ENCODE results near the gene MRPL10.
"Not testable (repeated sequence)": the region's sequence is repeated elsewhere in the genome, so short reads cannot be mapped to it uniquely, and the experiment has no call there.

MRPL10 gene

GRCh38 chr17:47776330-47777197, 54.8 kb downstream of the MRPL10 start:
- H3K9ac ChIP-seq (ENCODE audit: low read length), result no peak overlapping the region
- H3K4me3 ChIP-seq (ENCODE audit: insufficient read depth, low read length, poor library complexity, severe bottlenecking), result no peak overlapping the region
- no peaks in the 10 kb centered on the region for H3K79me2 ChIP-seq (ENCODE audit: insufficient read depth, low read length)
- H3K9me3 ChIP-seq (ENCODE audit: insufficient read depth, low read length), result 0 out of 2 replicates have a peak, but pooled peaks cover under 1% of the 10 kb centered on the region
- TF ChIP-seq EZH2phosphoT487 (conservative IDR thresholded peaks at IDR 0.05; ENCODE audit: low read length) (no peak), CTCF (IDR thresholded peaks at IDR 0.05; ENCODE audit: insufficient read depth, low read length, poor library complexity, severe bottlenecking) (peak; percentile 55)
- no peak overlapping the region for H3K27ac ChIP-seq (ENCODE audit: low read depth, low read length)
- no peaks in the 10 kb centered on the region for H3K36me3 ChIP-seq (ENCODE audit: low read length)
- no peak overlapping the region for H3K4me2 ChIP-seq (ENCODE audit: low read depth, low read length, poor library complexity, severe bottlenecking)
- no peaks in the 10 kb centered on the region for H4K20me1 ChIP-seq (ENCODE audit: low read depth, low read length)
- H3K27me3 ChIP-seq (ENCODE audit: low read length), result no peaks in the 10 kb centered on the region
- H3F3A ChIP-seq (ENCODE audit: insufficient read depth), result no peaks in the 10 kb centered on the region
- H2AFZ ChIP-seq (ENCODE audit: low read depth, low read length, severe bottlenecking), result no peak overlapping the region
- no peaks in the 10 kb centered on the region for H3K9me2 ChIP-seq (replicated peaks; ENCODE audit: insufficient read depth, low read length)

- Histone ChIP-seq H3F3A (ENCODE audit: insufficient read depth) (no peaks in the 10 kb centered on the region), H3K36me3 (ENCODE audit: low read length) (no peaks in the 10 kb centered on the region), H3K79me2 (ENCODE audit: insufficient read depth, low read length) (no peaks in the 10 kb centered on the region), H2AFZ (ENCODE audit: low read depth, low read length, severe bottlenecking) (no peak overlapping the region), H3K4me2 (ENCODE audit: low read depth, low read length, poor library complexity, severe bottlenecking) (no peak overlapping the region), H3K27me3 (ENCODE audit: low read length) (no peaks in the 10 kb centered on the region), H3K4me3 (ENCODE audit: insufficient read depth, low read length, poor library complexity, severe bottlenecking) (no peak overlapping the region), H3K9me3 (ENCODE audit: insufficient read depth, low read length) (0 out of 2 replicates have a peak, but pooled peaks cover 6% of the 10 kb centered on the region), H3K27ac (ENCODE audit: low read depth, low read length) (no peak overlapping the region), H4K20me1 (ENCODE audit: low read depth, low read length) (no peaks in the 10 kb centered on the region), H3K9me2 (replicated peaks; ENCODE audit: insufficient read depth, low read length) (no peaks in the 10 kb centered on the region), H3K9ac (ENCODE audit: low read length) (no peak overlapping the region)
- TF ChIP-seq EZH2phosphoT487 (conservative IDR thresholded peaks at IDR 0.05; ENCODE audit: low read length), result no peak
- TF ChIP-seq CTCF (IDR thresholded peaks at IDR 0.05; ENCODE audit: insufficient read depth, low read length, poor library complexity, severe bottlenecking), result no peak
Observed at GRCh38 chr17:47774987-47775580, 56.3 kb downstream of the MRPL10 start.

GRCh38 chr17:47774331-47774730, 57.0 kb downstream of the MRPL10 start:
- no peaks in the 10 kb centered on the region for H3K36me3 ChIP-seq (ENCODE audit: low read length)
- no peaks in the 10 kb centered on the region for H3K79me2 ChIP-seq (ENCODE audit: insufficient read depth, low read length)
- no peak overlapping the region for H3K9ac ChIP-seq (ENCODE audit: low read length)
- H2AFZ ChIP-seq (ENCODE audit: low read depth, low read length, severe bottlenecking), result no peak overlapping the region
- H3K4me3 ChIP-seq (ENCODE audit: insufficient read depth, low read length, poor library complexity, severe bottlenecking), result no peak overlapping the region
- no peaks in the 10 kb centered on the region for H4K20me1 ChIP-seq (ENCODE audit: low read depth, low read length)
- TF ChIP-seq EZH2phosphoT487 (conservative IDR thresholded peaks at IDR 0.05; ENCODE audit: low read length) (no peak), CTCF (IDR thresholded peaks at IDR 0.05; ENCODE audit: insufficient read depth, low read length, poor library complexity, severe bottlenecking) (no peak)
- 0 out of 2 replicates have a peak, but pooled peaks cover 6% of the 10 kb centered on the region for H3K9me3 ChIP-seq (ENCODE audit: insufficient read depth, low read length)
- no peak overlapping the region for H3K4me2 ChIP-seq (ENCODE audit: low read depth, low read length, poor library complexity, severe bottlenecking)
- H3K9me2 ChIP-seq (replicated peaks; ENCODE audit: insufficient read depth, low read length), result no peaks in the 10 kb centered on the region
- H3K27ac ChIP-seq (ENCODE audit: low read depth, low read length), result no peak overlapping the region
- no peaks in the 10 kb centered on the region for H3F3A ChIP-seq (ENCODE audit: insufficient read depth)
- H3K27me3 ChIP-seq (ENCODE audit: low read length), result no peaks in the 10 kb centered on the region

GRCh38 chr17:47773649-47774048, 57.7 kb downstream of the MRPL10 start:
- H3K9me3 ChIP-seq (ENCODE audit: insufficient read depth, low read length); H3K27ac ChIP-seq (ENCODE audit: low read depth, low read length); H3K4me2 ChIP-seq (ENCODE audit: low read depth, low read length, poor library complexity, severe bottlenecking); H4K20me1 ChIP-seq (ENCODE audit: low read depth, low read length); H3K27me3 ChIP-seq (ENCODE audit: low read length); H3K9ac ChIP-seq (ENCODE audit: low read length); H3K4me3 ChIP-seq (ENCODE audit: insufficient read depth, low read length, poor library complexity, severe bottlenecking); H3K79me2 ChIP-seq (ENCODE audit: insufficient read depth, low read length); H3K9me2 ChIP-seq (replicated peaks; ENCODE audit: insufficient read depth, low read length); H3F3A ChIP-seq (ENCODE audit: insufficient read depth); H3K36me3 ChIP-seq (ENCODE audit: low read length); H2AFZ ChIP-seq (ENCODE audit: low read depth, low read length, severe bottlenecking): not testable (repeated sequence)

Data from SU-DHL-6 (cell line).